Suprapubic skin (tissue), 3 donors: ENCODE data around the gene KCNK6.

Source experiments
- CTCF ChIP-seq, 2 donors: fragments of 200-600 bp in 1 of 2; fragments of 450-650 bp in 1 of 2; sonication (generic) in 1 of 2; IDR thresholded peaks; one replicate each; pipeline ENCODE4 v1.5.1; 2016 to 2019; ENCODE audit warnings: antibody characterized with exemption in 2 of 2, mild to moderate bottlenecking in 1 of 2, moderate library complexity in 1 of 2
- EP300 ChIP-seq: sonication (generic); formaldehyde crosslinking; IDR thresholded peaks from one replicate; pipeline ENCODE4 v1.6.1; 2017; ENCODE audit warnings: antibody characterized with exemption
- POLR2A ChIP-seq, 2 donors: fragments of 450-650 bp; IDR thresholded peaks; one replicate each; pipeline ENCODE4 v1.6.1; 2017; ENCODE audit warnings: antibody characterized with exemption in 2 of 2, mild to moderate bottlenecking in 2 of 2, moderate library complexity in 2 of 2

GRCh38 chr19:38270587-38271167 lies 49.0 kb upstream of the KCNK6 start:
- TF ChIP-seq POLR2A (IDR thresholded peaks at IDR 0.05) (no peak), CTCF (IDR thresholded peaks at IDR 0.05) (no peak), EP300 (no peak)
